SU-DHL-6 (cell line): ENCODE measurements around the gene CARMIL1.

Experiments
- H2AFZ ChIP-seq: fragments of 200-600 bp; sonication (generic); 2 replicates; pipeline ENCODE4 v1.6.1; 2014; ENCODE audit warnings: low read depth, mild to moderate bottlenecking, moderate library complexity, mixed read lengths, antibody characterized with exemption, low read length; ENCODE audit not compliant: severe bottlenecking
- H3F3A ChIP-seq: fragments of 200-600 bp; shearing (Covaris generic); 2 replicates; pipeline ENCODE4 v1.6.0; 2016; ENCODE audit warnings: antibody characterized with exemption, mild to moderate bottlenecking; ENCODE audit not compliant: insufficient read depth
- H3K27ac ChIP-seq: fragments of 200-600 bp; sonication (generic); 2 replicates; pipeline ENCODE4 v1.5.1; 2016; ENCODE audit warnings: low read depth, mild to moderate bottlenecking, low read length, moderate library complexity, mixed read lengths
- H3K27me3 ChIP-seq: fragments of 200-600 bp; sonication (generic), shearing (Covaris generic); 2 replicates; pipeline ENCODE4 v1.6.0; 2014; ENCODE audit warnings: mild to moderate bottlenecking, low read length
- H3K36me3 ChIP-seq: fragments of 200-600 bp; sonication (generic); 2 replicates; pipeline ENCODE4 v1.6.1; 2014; ENCODE audit warnings: mild to moderate bottlenecking, low read length, mixed read lengths
- H3K4me2 ChIP-seq: fragments of 300-600, 200-600 bp; shearing (Covaris generic), sonication (generic); 2 replicates; pipeline ENCODE4 v1.6.0; 2014; ENCODE audit warnings: low read length, low read depth, mild to moderate bottlenecking; ENCODE audit not compliant: poor library complexity, severe bottlenecking
- H3K4me3 ChIP-seq: fragments of 200-600 bp; sonication (generic); 2 replicates; pipeline ENCODE4 v1.5.1; 2014; ENCODE audit warnings: antibody characterized with exemption, low read length, mild to moderate bottlenecking, mixed read lengths; ENCODE audit not compliant: insufficient read depth, poor library complexity, severe bottlenecking
- H3K79me2 ChIP-seq: fragments of 200-600 bp; sonication (generic); 2 replicates; pipeline ENCODE4 v1.6.1; 2014; ENCODE audit warnings: mild to moderate bottlenecking, low read length, moderate library complexity; ENCODE audit not compliant: insufficient read depth
- H3K9ac ChIP-seq: fragments of 200-600 bp; sonication (generic); 2 replicates; pipeline ENCODE4 v1.7.0; 2014; ENCODE audit warnings: mild to moderate bottlenecking, low read length
- H3K9me2 ChIP-seq: fragments of 200-600 bp; sonication (generic); replicated peaks from 2 replicates; pipeline ENCODE4 v1.6.1; 2014; ENCODE audit warnings: low read length; ENCODE audit not compliant: insufficient read depth
- H3K9me3 ChIP-seq: fragments of 200-600 bp; sonication (generic); 2 replicates; pipeline ENCODE4 v1.6.1; 2014; ENCODE audit warnings: low read length, mixed read lengths; ENCODE audit not compliant: insufficient read depth
- H4K20me1 ChIP-seq: fragments of 200-600 bp; sonication (generic); 2 replicates; pipeline ENCODE4 v1.6.1; 2014; ENCODE audit warnings: low read depth, mild to moderate bottlenecking, antibody characterized with exemption, low read length, moderate library complexity, mixed read lengths
- CTCF ChIP-seq: fragments of 200-600 bp; sonication (generic); IDR thresholded peaks from one replicate; pipeline ENCODE4 v1.5.1; 2017; ENCODE audit warnings: antibody characterized with exemption, mild to moderate bottlenecking, low read length, moderate library complexity; ENCODE audit not compliant: insufficient read depth, poor library complexity, severe bottlenecking
- EZH2phosphoT487 ChIP-seq: fragments of 200-600 bp; sonication (generic), shearing (Covaris generic); conservative IDR thresholded peaks from 2 replicates; pipeline ENCODE4 v1.6.1; 2018; ENCODE audit warnings: mild to moderate bottlenecking, antibody characterized with exemption, low read length, moderate library complexity, mixed read lengths

Gene CARMIL1

GRCh38 chr6:25536781-25537180 is 257.6 kb downstream of the CARMIL1 start:
- H3F3A ChIP-seq, result no peaks in the 10 kb centered on the region
- no peaks in the 10 kb centered on the region for H3K27me3 ChIP-seq
- H3K9me2 ChIP-seq, result no peaks in the 10 kb centered on the region
- H3K36me3 ChIP-seq, result peaks cover 15% of the 10 kb centered on the region
- no peak overlapping the region for H3K27ac ChIP-seq
- no peak overlapping the region for H3K4me2 ChIP-seq
- TF ChIP-seq CTCF, result no peak
- no peak for TF ChIP-seq EZH2phosphoT487
- no peak overlapping the region for H3K9ac ChIP-seq
- no peaks in the 10 kb centered on the region for H3K9me3 ChIP-seq
- H2AFZ ChIP-seq, result no peak overlapping the region
- H3K79me2 ChIP-seq, result no peaks in the 10 kb centered on the region
- no peaks in the 10 kb centered on the region for H4K20me1 ChIP-seq
- no peak overlapping the region for H3K4me3 ChIP-seq

- H3K9me2 ChIP-seq, result no peaks in the 10 kb centered on the region
- H3K9me3 ChIP-seq, result no peaks in the 10 kb centered on the region
- TF ChIP-seq CTCF (no peak), EZH2phosphoT487 (no peak)
- H3F3A ChIP-seq, result no peaks in the 10 kb centered on the region
- no peak overlapping the region for H3K4me2 ChIP-seq
- H3K9ac ChIP-seq, result no peak overlapping the region
- no peaks in the 10 kb centered on the region for H3K79me2 ChIP-seq
- H4K20me1 ChIP-seq, result no peaks in the 10 kb centered on the region
- H3K4me3 ChIP-seq, result no peak overlapping the region
- no peaks in the 10 kb centered on the region for H3K27me3 ChIP-seq
- peaks cover 15% of the 10 kb centered on the region for H3K36me3 ChIP-seq
- no peak overlapping the region for H3K27ac ChIP-seq
- no peak overlapping the region for H2AFZ ChIP-seq
Measured at GRCh38 chr6:25537349-25538018, 258.3 kb downstream of the CARMIL1 start.

DNA sequence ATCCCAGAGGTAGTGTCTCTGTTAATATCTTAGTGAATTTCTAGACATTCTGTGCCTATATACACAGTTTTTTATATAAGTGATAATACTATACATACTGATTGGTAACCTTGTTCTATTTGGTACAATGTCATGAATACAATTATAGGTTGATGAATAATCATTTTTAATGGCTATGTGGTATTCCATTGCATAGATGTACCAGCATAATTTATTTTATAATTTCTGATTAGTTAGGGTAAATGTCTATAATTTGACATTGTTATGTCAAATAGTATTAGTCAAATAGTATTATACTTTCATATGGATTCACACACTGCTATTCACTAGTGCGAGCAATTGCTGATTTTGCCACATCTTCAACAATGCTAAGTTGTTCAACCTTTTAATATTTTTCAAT is 262.1 kb downstream of the CARMIL1 start:
- Histone ChIP-seq H3K27ac (no peak overlapping the region), H3F3A (no peaks in the 10 kb centered on the region), H3K27me3 (no peaks in the 10 kb centered on the region), H3K9ac (no peak overlapping the region), H3K36me3 (peaks cover 15% of the 10 kb centered on the region), H4K20me1 (no peaks in the 10 kb centered on the region), H3K4me2 (no peak overlapping the region), H3K79me2 (no peaks in the 10 kb centered on the region), H3K9me3 (no peaks in the 10 kb centered on the region), H3K4me3 (no peak overlapping the region), H3K9me2 (no peaks in the 10 kb centered on the region), H2AFZ (no peak overlapping the region)
- TF ChIP-seq CTCF, result no peak
- TF ChIP-seq EZH2phosphoT487, result no peak
